ENCODE data around the gene BPIFB4.

Gene BPIFB4

DNA sequence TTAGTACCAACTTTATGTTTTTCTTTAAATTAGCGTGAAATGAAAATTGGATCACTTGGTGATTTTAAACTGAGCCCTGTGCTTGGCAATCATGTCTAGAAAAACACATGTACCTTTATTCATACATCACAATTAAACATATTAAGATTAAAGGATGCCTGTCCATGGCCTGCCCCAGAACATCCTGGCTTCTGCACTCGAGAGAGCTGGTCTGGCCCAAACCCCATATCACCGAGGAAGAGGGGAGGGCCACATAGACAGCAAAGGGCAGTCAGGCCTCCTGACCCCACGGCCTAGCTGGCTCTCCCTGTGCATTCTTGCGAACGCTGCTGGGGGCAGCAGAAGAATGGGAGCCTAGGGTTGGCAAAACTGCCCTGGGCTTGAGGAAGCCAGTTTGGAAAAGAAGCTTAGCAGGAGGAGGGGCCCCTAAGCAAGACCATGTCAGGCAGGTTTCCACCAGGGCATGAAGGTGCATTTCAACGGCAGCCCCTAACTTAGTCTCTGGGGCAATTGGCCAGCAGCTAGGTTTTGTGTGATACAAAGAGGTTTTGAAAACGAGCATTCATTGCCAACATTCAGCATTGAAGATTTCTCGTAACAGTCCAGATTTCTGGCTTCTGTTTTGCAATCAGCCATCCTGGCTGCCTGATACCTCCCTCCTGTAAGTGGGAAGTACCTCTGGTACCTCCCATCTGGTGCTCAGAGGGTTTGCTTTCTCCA lies 17.2 kb upstream of the BPIFB4 start:
- no peak for DNase-seq (ENCODE audit: low read depth)

DNA sequence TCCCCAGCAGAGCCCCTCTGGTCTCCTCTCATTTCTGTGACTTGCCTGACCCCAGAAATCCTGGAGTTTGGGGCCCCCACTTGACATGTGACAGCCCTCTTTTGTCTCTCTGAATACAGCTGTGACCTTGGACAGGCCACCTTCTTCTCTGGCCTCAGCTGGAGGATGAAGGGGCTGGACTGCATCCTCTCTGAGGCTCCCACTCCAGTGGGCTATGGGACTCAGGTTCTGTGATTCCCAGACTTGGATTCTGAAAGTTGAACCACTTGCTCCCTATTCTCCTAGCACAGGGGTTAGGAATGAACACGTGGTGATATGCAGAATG lies 16.7 kb upstream of the BPIFB4 start:
- no peak for DNase-seq (ENCODE audit: low read depth)

DNA sequence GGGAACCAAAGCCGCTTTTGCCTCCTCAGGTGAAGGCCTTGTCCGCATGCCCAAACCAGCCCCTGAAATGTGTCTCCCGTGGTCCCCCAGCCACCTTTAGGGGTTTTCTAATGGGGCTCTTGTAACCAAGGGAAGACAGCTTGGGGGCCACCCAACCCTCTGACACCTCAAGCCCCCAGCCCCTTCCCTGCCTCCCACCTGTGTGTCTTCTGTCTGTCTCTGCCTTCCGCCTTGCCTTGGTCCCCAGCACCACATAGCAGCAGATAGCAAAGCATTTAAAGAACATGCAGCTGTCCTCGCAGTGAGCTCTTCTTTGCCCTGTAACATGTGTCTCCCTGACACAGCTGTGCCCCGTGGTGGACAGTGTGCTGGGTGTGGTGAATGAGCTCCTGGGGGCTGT lies 16.2 kb upstream of the BPIFB4 start:
- no peak for DNase-seq (ENCODE audit: low read depth)

DNA sequence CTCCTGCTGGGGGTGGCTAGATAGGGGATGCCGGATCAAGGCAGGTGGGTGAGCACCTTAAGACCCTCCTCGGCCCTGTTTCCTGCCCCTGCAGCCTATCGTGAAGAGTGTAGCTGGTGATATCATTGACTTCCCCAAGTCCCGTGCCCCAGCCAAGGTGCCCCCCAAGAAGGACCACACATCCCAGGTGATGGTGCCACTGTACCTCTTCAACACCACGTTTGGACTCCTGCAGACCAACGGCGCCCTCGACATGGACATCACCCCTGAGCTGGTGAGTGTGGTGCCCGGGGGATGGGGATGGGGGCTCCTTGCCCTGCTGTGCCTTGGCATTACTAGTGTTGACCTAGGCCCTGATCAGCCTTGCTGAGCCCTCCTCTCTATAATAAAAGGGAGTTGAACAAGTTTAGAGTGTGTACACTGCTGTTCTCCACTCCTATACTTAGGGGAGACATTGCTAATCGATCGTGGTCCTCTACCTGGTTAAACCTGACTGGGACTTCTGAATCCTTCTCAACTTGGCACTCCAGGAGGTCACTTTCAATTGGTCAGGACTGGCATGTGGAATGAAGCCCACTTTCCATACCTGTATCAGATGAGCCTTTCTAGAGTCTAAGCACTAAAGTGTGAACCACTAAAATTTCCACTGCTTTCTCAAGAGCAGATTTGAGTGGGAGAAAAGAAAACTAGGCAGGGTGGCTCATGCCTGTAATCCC lies 14.7 kb upstream of the BPIFB4 start:
- no peak for DNase-seq (ENCODE audit: low read depth)

DNA sequence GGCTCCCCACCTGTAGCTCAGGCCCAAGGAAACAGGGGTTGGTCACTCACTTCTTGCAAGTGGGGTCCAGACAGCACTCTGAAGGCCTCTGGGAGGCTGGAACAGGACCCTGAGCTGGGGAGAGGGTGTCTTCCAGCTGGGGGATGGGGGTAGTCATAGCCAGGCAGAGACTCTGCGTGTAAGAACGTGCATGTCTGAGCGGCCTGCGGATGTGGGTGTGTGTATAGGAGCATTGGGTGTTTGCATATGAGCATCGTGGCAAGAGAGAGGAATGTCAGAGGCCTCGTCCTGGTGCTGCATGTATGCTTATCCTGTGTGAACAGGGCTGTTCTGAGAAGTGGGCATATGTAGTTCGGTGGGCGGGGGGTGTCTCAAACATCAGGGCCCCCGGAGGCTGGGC lies 13.7 kb upstream of the BPIFB4 start:
- DNase-seq (ENCODE audit: low read depth): no peak

DNA sequence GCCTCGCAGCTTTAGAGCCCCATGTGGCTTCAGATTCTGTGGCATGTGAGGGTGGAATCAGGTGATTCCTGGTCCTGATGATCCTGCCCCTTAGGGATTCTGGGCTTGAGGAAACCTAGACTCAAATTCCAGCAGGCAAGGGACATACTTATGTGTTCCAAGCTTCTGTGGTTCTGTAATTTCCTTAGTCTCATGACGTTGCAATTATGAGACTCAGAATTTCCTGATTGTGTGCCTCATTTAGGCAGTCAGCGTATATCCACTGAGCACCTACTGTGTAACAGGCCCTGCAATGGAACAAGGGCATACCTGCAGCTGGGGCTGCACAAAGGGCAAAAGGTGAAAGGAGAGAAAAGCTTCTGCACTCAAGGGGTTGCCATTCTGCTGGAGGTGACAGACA lies 11.6 kb upstream of the BPIFB4 start:
- no peak for DNase-seq (ENCODE audit: low read depth)

DNA sequence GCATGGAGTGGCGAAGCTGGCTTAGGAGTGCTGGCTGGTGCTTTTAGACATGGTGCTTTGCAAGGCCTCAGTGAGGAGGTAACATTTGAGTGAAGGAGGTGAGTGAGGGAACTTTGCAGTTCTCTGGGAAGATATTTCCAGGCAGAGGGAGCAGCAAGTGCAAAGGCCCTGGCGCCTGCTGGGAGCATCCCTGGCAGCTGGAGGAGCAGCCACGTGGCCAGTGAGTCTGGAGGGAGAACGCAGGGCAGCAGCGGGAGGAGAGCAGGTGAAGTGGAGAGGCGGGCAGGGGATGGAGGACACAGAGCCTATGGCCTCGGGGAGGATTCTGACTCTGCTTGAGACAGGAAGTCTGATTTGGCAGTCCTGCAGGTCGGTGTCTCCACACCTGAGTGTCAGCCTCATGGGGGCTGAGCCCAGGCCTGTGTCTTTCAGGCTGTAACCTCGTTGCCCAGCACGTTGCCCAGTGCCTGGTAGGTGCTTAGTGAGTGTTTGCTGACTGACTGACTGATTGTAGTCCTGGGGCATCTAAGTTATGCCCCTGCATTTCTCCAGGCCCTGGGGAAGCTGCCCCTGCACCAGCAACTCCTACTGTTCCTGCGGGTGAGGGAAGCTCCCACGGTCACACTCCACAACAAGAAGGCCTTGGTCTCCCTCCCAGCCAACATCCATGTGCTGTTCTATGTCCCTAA lies 11.0 kb upstream of the BPIFB4 start:
- DNase-seq (ENCODE audit: low read depth): no peak

DNA sequence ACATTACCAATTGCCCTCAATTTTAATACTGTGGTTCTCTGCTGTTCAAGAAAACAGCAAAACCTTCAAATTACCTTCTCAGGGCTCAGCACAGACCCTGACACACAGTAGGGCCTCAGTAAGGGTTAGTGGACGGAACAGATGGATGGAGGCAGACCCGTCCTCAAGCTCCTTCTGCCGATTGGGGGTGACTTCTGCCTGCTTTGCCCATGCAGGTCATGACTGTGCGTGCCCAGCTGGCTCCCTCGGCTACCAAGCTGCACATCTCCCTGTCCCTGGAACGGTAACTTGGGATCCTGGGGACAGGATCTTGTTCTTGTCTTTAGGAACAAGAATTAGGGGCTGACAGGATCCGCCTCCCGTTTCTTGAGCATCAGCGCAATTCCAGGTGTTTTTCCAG lies 9.8 kb upstream of the BPIFB4 start:
- DNase-seq (ENCODE audit: low read depth): no peak

DNA sequence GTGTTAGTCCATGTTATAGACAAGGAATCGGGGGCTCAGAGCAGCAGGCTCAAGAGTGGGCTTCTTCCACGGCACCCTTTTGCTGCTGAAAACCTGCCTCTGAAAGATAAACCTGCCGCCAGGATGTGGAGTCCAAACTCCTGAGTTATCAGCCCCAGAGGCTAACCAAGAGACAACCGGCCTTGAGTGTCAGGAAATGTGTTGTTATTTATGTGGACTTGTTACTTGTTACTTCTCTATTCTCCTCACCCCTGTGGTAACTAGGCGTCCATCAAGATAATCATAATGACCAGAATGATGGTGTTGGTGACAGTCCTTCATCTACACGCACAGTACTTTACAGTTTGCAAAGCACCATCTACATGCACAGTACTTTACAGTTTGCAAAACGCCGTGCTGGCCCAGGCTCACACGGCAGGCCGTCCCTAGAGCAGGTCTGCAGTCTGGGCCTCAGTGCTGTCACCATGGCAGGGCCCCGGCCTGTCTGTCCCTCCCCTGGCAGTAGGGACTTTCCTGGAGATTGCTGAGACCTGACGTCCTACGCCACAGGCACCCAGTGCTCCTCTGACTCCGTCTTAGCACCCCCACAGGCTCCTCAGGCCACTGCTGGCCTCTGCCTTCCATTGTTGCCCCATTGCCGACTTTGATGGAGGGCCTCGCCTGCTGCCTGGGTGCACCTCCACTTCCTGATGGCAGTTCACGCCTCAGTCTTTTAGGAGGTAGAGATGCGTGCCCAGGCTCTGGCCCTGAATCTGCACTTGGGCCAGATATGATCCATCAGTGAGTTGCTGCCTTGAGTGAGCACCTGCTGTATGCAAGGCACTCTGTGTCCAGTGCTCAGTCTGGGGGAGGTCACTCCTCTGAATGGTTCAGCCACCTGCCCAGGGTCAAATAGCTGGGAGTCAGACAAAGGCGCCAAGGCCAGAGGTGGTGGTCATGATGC lies 9.1 kb upstream of the BPIFB4 start:
- DNase-seq (ENCODE audit: low read depth): no peak

DNA sequence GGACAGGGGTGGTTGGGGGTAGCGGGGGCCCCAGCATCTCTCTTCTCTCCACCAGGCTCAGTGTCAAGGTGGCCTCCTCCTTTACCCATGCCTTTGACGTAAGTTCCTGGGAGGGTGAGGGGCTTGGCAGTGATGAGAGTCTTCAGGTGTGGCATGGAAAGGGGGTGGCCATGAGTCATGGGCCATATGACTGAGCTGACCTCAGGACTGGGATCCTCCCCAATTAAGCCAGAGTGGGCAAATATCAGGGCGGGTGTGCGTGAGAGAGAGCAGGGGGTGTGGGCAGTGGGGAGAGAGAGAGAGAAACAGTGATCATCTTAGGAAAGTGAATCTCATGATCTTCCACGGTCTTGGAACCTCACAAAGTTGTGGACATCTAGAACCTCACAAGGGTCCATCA lies 8.2 kb upstream of the BPIFB4 start:
- DNase-seq (ENCODE audit: low read depth): no peak

DNA sequence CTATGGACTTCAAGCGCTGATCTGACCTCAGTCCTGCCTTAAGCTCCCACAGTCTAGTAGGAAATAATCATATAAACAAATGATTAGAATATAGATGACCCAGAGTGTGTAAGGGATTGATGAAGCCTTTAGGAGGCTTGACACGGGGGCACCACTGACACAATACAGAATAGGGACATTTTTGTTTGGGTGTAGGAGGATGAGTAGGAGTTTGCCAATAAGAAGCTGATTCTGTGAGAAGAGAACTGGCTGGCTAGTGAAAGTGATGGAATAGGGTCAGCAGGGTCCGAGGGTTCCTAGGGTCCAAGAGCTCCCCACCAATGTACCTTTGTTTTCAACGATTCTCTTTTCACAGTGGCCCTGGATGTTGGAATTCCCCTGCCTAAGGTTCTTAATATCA lies 7.1 kb upstream of the BPIFB4 start:
- DNase-seq (ENCODE audit: low read depth): no peak

DNA sequence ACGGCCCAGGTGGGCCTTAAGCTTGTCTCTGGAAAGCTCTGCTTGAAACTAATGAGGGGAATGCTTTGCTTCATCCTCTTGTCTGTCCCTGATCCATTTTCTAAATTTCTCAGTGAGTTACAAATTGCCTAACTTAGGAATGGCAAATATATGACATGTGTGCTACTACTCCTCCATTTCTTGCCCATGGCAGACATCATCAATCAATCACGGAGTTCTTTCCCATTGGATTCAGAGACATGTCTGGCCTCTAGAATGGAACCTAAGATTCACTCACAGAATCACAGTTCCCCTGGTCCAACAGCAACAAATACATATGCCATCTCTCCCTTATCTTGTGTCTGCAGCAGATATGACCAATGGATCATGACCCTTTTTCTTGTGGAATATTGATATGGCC lies 6.6 kb upstream of the BPIFB4 start:
- DNase-seq (ENCODE audit: low read depth): no peak

DNA sequence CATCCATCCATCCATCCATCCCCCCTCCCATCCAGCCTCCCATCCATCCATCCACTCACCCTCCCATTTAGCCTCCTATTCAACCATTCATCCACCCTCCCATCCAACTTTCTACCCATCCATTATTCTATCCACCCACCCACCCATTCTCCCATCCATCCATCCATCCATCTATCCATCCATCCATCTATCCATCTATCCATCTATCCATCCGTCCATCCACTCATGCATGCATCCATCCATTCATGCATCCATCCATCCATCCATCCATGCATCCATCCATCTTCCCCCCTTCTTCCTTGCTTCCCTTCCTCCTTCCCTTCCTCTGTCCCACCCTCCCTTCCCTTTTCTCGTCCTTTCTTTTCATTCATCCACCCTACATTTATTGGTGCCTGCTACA lies 4.8 kb upstream of the BPIFB4 start:
- no peak for DNase-seq (ENCODE audit: low read depth)

DNA sequence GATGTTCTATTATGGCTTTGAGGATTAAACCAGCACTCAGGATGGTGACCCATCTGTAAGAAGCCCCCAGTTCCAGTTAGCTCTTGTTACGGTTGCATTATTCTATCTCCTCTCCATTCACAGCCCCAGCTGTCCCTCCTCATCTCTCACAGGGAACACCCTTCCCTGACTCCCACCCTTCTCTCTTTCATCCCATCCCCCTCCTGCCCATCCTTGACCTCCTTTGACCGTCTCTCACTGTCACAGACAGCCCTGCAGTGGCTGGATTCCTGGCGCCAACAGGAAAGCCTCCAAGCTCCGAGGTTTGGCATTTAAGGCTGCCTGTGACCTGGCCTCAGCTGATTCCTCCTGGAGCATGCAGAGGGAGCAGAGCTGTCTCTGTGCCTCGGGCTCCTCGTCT lies 4.2 kb upstream of the BPIFB4 start:
- no peak for DNase-seq (ENCODE audit: low read depth)

DNA sequence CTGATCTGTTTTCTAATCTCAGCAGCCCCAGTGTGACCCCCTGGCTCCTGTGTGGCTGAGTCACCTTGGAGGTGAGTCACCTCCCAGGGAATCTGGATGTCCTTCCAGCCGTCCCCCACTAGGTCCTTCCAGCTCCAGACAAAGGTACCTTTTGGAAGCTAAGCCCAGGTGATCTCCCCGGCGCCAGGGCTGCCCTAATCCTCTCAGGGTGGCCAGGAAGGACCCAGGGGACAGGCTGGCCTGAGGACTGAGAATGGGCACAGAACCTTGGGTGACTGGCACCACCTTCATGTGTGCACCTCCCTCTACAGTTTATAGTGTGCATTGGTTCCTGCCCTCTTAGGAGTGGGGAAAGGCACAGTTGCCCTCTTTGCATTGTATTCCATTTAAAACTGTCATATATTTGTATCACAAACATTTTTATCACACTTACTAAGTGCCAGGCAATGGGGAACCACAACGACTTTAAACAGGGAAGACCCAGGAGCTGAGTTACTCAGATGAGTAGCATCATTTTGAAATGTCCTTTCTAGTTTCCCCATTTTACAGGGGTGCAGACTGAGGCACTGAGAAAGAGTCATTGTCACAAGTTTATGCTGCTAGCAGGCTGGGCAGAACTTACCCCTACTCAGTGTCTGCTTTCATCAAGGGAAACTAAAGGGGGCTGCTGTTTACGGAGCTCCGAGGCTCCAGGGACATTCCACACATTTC lies 2.6 kb upstream of the BPIFB4 start:
- DNase-seq (ENCODE audit: low read depth): no peak

DNA sequence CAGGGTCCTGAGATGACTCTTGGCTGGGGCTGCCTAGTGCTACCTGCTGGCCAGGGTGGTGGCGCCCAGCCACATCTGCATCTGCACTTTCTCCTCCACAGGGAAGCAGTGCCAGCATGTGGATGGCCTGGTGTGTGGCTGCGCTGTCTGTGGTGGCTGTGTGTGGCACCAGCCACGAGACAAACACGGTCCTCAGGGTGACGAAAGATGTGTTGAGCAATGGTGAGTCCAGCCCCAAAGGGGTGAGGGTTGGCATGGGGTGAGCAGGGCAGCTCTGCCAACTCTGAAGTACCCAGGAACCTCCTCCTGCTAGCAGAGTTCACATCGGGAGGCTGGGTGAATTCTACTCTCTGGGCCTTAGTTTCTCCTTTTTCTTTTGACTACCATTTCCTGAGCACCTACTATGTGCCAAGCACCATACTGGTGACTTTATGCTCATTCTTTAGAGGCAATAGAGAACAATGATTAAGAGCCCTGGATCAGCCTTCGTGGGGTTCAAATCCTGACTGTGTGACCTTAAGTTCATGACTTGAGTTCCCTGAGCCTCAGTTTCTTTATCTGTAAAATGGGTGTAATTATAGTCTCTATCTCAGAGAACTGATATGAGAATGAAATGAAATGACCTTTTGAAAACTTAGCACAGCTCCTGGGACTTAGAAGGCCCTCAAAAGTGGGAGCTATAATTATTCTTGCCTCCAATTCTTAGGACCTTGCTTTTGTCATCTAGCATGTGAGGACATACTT lies 2.1 kb downstream of the BPIFB4 start:
- no peak for DNase-seq (ENCODE audit: low read depth)

DNA sequence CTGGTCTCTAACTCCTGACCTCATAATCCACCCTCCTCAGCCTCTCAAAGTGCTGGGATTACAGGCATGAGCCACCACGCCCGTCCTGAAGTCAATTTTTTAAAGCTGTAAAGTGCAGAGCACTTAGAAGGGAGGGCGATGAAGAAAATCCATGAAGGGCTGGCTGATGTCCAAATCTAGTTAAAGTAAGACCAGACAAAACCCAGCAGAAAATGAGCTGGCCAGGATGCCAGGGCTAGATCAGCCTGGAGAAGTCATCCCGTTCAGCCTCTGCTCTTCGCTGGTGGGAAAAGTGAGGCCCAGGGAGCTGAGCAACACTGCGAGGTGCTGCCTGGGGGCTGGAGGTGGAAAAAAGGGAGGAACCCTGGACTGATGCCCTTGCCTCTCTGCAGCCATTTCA lies 3.1 kb downstream of the BPIFB4 start:
- DNase-seq (ENCODE audit: low read depth): no peak

DNA sequence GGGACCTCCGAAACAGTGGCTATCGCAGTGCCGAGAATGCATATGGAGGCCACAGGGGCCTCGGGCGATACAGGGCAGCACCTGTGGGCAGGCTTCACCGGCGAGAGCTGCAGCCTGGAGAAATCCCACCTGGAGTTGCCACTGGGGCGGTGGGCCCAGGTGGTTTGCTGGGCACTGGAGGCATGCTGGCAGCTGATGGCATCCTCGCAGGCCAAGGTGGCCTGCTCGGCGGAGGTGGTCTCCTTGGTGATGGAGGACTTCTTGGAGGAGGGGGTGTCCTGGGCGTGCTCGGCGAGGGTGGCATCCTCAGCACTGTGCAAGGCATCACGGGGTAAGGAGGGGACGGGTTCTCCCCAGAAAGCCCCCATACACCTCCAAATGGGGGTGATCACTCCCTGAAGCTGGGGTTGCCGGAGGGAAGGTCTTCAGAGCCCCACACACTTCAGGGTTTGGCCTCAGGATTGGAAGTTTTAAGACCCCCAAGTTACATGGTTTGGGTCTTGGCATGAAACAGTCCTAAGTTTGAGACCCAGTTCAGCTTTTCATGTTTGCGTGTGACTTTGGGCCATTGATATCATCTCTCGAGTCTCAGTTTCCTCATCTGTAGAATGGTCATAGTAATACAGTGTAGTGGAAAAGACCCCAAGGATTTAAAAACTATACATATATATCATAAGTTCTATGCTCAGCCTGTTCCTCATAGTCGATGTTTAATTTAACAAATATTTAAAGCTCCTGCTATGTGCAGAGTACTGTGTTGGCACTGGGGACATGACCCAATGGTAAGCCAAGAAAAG lies 4.3 kb downstream of the BPIFB4 start:
- no peak for DNase-seq (ENCODE audit: low read depth)

DNA sequence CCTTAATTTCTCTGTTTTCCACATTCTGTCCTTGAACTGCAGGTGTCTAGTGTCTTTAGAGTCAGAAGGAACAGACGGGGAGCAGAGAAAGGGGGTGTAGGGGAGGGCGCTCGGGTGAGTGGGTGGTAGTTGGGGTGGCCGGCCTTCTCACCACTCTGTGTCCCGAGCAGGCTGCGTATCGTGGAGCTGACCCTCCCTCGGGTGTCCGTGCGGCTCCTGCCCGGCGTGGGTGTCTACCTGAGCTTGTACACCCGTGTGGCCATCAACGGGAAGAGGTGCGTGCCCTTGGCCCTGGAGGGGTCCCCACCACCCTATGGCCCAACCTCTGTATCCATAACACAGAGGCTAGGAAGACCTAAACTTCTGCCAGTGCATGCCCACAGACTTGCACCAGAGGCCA lies 5.3 kb downstream of the BPIFB4 start:
- no peak for DNase-seq (ENCODE audit: low read depth)

DNA sequence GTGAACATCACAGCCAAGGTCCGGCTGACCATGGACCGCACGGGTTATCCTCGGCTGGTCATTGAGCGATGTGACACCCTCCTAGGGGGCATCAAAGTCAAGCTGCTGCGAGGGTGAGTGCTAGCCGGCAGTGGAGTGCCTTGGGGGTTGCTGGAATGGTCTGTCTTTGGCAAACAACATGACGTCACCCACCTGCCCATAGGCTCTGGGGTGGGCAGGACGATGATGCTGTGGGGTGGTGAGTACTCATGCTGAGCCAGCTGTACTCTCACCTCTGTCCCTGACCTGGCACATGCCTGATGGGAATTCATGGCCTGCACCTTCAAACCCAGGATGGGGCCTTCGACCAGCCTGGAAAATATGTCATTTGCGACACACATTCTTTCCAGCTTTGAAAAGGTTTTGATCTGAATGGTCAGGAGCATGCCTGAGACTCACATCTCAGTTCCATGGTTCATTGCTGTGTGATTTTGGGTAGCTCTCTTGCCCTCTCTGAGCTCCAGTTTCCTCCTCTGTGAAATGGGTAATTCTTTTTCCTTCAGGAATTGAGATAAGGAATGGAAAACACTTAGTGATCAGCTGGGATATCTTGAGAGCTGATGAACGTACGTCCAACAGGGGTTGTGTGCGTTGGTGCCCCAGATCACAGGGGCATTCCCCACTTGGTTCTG lies 6.7 kb downstream of the BPIFB4 start:
- DNase-seq (ENCODE audit: low read depth): no peak

Data from stimulated activated CD8-positive, alpha-beta memory T cell treated with anti-CD3 and anti-CD28 coated beads, Interleukin-4, amount 100 ng/mL, for 24 hours (primary cell).